Dermis microvascular lymphatic vessel endothelial cell (primary cell): Measurements from ENCODE around the gene RGMA. TPM values are rescaled to one million over a fixed set of nuclear protein-coding genes. Genes with fewer than 3 reads are reported as not detected.

Source experiments
- DNase-seq, 2 donors: peaks; one replicate each; pipeline versions ENCODE4 v3.0.0 to v3.0.0-alpha.2; 2010; ENCODE audit warnings: low read depth in 2 of 2
- total RNA-seq: library from RNA; depleted of rRNA; stranded (reverse); fragments of >200 nt; gene quantifications from 2 replicates; pipeline ENCODE4 v1.2.1, GENCODE V29; 2014

Gene RGMA
- total RNA-seq, 1 donor from 2014 or later = under 0.01 TPM

DNA sequence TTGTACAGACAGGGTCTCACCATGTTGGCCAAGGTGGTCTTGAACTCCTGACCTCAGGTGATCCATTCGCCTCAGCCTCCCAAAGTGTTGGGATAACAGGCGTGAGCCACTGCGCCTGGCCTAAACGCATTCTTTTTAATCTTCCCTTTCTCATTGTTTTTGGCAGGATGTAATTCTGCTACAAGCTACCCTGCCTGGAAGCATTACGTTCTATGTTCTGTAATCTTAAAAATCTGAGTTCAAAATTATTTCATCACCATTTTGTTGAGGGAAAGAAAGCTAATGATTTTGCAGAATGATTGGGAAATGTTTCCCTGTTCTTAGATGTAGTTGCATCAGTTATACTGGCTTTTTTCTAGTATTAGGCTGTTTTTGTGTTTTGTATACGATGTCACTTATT, 71.5 kb downstream of the RGMA start:
- DNase-seq = no peak

GRCh38 chr15:93012786-93013185, 76.2 kb downstream of the RGMA start:
- no peak for DNase-seq

GRCh38 chr15:93007994-93008393, 81.0 kb downstream of the RGMA start:
- no peak for DNase-seq

GRCh38 chr15:93005133-93005532, 83.9 kb downstream of the RGMA start:
- DNase-seq = no peak

- no peak for DNase-seq
Observed at GRCh38 chr15:93001881-93002280, 87.1 kb downstream of the RGMA start.

DNA sequence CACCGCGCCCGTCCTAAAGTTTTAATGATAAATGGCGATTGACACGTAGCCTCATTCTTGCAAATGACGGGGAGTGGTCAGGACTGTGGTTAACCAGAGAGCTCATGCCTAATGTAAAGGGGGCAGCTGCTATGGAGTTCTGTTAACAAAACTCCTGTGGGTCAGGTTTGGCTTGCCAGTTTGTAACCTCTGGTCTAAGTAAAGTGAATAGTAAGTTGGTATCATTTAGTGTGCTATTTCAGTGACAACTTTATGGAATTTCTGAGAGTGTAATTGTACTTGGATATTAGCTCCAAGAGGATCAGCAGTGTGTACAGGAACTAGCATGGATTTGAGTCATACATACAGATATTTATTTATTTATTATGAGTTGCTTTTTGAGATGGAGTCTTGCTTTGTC, 87.9 kb downstream of the RGMA start:
- no peak for DNase-seq

- DNase-seq = no peak
Observed at GRCh38 chr15:92997821-92998220, 91.2 kb downstream of the RGMA start.

- DNase-seq = no peak
Observed at GRCh38 chr15:92992720-92993119, 96.3 kb downstream of the RGMA start.

GRCh38 chr15:92990031-92990430, 99.0 kb downstream of the RGMA start:
- DNase-seq = no peak

DNA sequence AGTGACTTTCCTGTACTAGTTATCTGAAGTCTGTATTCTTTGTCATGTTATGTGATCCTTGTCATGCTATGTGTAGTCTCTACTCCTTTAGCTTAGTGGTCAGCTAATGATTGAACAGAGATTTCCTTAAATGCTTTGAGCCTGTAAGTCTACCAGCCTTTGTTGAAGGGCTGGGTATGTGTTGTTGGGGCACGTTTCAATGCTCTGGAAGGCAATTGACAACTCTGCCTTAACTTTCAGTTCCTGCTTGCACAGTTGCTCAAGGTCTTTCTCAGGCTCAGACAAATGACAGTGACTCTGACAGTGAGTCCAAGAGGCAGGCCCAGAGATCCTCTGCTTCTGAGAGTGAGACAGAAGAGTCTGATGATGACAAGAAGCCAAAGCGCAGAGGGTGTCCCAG, 99.5 kb downstream of the RGMA start:
- DNase-seq = no peak

Other genes with a start within 250 kb of the RGMA start
- gene CHD2, start 188.9 kb downstream of the RGMA start, total RNA-seq = 40.2 and 47.4 TPM in 2 replicates